GM12878 (cell line): ENCODE measurements around the gene BAAT. TPM values are rescaled to one million over a fixed set of nuclear protein-coding genes. Genes with fewer than 3 reads are reported as not detected.

Experiments used
- CBFB ChIP-seq: IDR thresholded peaks from 2 replicates; pipeline ENCODE4 v1.6.1; 2016; ENCODE audit warnings: antibody characterized with exemption, low read depth
- CHD1 ChIP-seq: IDR thresholded peaks from 2 replicates; pipeline ENCODE4 v1.6.1; 2012; ENCODE audit warnings: low read depth, low read length, improper control_type of control experiment
- ESRRA ChIP-seq: IDR thresholded peaks from 2 replicates; pipeline ENCODE4 v1.6.1; 2012; ENCODE audit warnings: mild to moderate bottlenecking, low read length, improper control_type of control experiment
- FOXK2 ChIP-seq: fragments of 450-650 bp; IDR thresholded peaks from 2 replicates; pipeline ENCODE4 v1.6.1; 2017; ENCODE audit warnings: mild to moderate bottlenecking, moderate library complexity
- KAT2A ChIP-seq: conservative IDR thresholded peaks from 2 replicates; pipeline ENCODE4 v1.6.1; 2011; ENCODE audit warnings: low read depth, low read length; ENCODE audit not compliant: control insufficient read depth
- NFIC ChIP-seq: IDR thresholded peaks from 2 replicates; pipeline ENCODE4 v1.6.1; 2012; ENCODE audit warnings: low read depth, mild to moderate bottlenecking, inconsistent platforms, low read length, moderate library complexity
- NFXL1 ChIP-seq: fragments of 450-650 bp; IDR thresholded peaks from 2 replicates; pipeline ENCODE4 v1.6.1; 2017; ENCODE audit warnings: antibody characterized with exemption, mild to moderate bottlenecking, borderline replicate concordance
- polyA plus RNA-seq, 11 experiments: library from polyadenylated mRNA; depleted of rRNA in 4 of 11; unstranded in 6 of 11; stranded (reverse) in 5 of 11; fragments of >200 nt; fragmentation: Nextera tagmentation in 4 of 11; fragmentation: Illumina TruSeq in 1 of 11; extraction: Ambion mirVana in 4 of 11; extraction: Trizol in 1 of 11; gene quantifications; 1 replicate in 1 of 11; 2 replicates in 10 of 11; pipeline versions ENCODE4 v1.2.1 to v1.2.3, GENCODE V29; 2011 to 2016; ENCODE audit warnings: inconsistent platforms in 2 of 11, missing spikeins in 2 of 11, low read depth in 1 of 11
- total RNA-seq, 4 experiments: library from RNA; depleted of rRNA in 3 of 4; stranded (reverse); fragments of >200 nt in 3 of 4; fragmentation: Illumina TruSeq in 1 of 4; extraction: Trizol in 1 of 4; gene quantifications; 2 replicates each; pipeline versions ENCODE4 v1.2.1 to v1.2.3, GENCODE V29; 2013 to 2021
- TF ChIP-seq, protein P1 (sequence below): fragments of 450-650 bp; IDR thresholded peaks from 2 replicates; pipeline ENCODE4 v1.6.1; 2017; ENCODE audit warnings: mild to moderate bottlenecking, moderate library complexity
- TF ChIP-seq, protein P2 (sequence below): fragments of 450-650 bp; IDR thresholded peaks from 2 replicates; pipeline ENCODE4 v1.6.1; 2014; ENCODE audit warnings: mild to moderate bottlenecking
- TF ChIP-seq, protein P3 (sequence below): IDR thresholded peaks from 2 replicates; pipeline ENCODE4 v1.6.1; 2011; ENCODE audit warnings: borderline replicate concordance, low read depth, mild to moderate bottlenecking, moderate library complexity, low read length; ENCODE audit not compliant: insufficient read depth, poor library complexity, severe bottlenecking
- TF ChIP-seq, protein P4 (sequence below): fragments of 450-650 bp; IDR thresholded peaks from 2 replicates; pipeline ENCODE4 v1.6.1; 2017; ENCODE audit warnings: mild to moderate bottlenecking, low read depth, inconsistent platforms; ENCODE audit not compliant: poor library complexity, severe bottlenecking
- TF ChIP-seq, protein P5 (sequence below): fragments of 150-350 bp; IDR thresholded peaks from 2 replicates; pipeline ENCODE4 v1.6.1; 2016; ENCODE audit warnings: low read depth, low read length
- TF ChIP-seq, protein P6 (sequence below), 3 experiments: IDR thresholded peaks in 2 of 3; conservative IDR thresholded peaks in 1 of 3; 2 replicates each; pipeline ENCODE4 v1.5.1; 2011; ENCODE audit warnings: low read depth in 3 of 3, low read length in 3 of 3, mild to moderate bottlenecking in 3 of 3, control low read depth in 2 of 3, moderate library complexity in 2 of 3, inconsistent platforms in 1 of 3, mixed read lengths in 1 of 3; ENCODE audit not compliant: control insufficient read depth in 2 of 3, insufficient read depth in 1 of 3; ENCODE audit errors: extremely low read depth in 1 of 3

BAAT gene
- total and polyA plus RNA-seq, 10 of the 15 experiments (the other 5 are each of a cell fraction or from before 2014, with no cell fraction given), result 0.02 to 0.26 (median 0.06) TPM; not detected in 2

DNA sequence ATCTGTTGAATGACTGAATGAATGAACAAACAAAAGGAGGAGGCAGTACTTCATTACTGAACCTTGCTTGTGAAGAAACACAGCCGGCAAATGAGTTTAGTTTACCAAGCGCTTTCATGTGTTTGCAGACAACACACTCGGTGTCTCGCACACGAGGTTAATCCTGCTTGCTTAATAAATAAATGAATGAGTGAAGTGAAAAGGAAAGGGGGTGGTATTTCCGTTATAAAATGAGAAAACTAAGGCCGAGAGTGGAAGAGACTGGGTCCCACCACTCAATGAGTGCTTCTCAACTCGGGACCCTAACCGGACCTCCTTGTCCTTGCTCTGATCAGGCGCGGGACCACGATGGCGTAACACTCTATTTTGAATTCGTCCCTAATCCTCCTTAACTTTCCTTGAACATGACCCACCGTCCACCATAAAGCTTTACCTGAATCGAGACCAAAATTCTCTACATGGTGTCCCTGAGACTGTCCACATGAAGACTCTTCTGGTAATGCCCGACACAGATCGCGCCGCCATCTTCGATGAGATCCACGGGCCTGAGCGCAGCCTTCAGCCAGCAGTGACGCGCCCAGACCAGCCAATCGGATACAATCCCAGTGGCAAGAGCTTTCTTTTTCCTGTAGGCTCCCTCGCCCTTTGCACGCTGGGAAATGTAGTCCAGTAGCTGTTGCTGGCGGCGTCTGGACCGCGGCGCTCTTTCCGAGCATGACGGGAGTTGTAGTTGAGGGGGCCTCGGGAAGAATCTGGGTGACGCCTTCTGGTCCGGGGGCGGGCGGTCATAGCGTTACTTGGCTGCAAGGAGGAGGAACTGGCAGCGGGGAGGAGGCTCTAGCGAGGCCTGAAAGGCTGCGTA, 13.5 kb upstream of the BAAT start, which contains the start of the genes MRPL50 and ZNF189 (continued):
- TF ChIP-seq, protein P1, sequence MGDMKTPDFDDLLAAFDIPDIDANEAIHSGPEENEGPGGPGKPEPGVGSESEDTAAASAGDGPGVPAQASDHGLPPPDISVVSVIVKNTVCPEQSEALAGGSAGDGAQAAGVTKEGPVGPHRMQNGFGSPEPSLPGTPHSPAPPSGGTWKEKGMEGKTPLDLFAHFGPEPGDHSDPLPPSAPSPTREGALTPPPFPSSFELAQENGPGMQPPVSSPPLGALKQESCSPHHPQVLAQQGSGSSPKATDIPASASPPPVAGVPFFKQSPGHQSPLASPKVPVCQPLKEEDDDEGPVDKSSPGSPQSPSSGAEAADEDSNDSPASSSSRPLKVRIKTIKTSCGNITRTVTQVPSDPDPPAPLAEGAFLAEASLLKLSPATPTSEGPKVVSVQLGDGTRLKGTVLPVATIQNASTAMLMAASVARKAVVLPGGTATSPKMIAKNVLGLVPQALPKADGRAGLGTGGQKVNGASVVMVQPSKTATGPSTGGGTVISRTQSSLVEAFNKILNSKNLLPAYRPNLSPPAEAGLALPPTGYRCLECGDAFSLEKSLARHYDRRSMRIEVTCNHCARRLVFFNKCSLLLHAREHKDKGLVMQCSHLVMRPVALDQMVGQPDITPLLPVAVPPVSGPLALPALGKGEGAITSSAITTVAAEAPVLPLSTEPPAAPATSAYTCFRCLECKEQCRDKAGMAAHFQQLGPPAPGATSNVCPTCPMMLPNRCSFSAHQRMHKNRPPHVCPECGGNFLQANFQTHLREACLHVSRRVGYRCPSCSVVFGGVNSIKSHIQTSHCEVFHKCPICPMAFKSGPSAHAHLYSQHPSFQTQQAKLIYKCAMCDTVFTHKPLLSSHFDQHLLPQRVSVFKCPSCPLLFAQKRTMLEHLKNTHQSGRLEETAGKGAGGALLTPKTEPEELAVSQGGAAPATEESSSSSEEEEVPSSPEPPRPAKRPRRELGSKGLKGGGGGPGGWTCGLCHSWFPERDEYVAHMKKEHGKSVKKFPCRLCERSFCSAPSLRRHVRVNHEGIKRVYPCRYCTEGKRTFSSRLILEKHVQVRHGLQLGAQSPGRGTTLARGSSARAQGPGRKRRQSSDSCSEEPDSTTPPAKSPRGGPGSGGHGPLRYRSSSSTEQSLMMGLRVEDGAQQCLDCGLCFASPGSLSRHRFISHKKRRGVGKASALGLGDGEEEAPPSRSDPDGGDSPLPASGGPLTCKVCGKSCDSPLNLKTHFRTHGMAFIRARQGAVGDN, result no peak
- no peak for TF ChIP-seq CHD1
- no peak for TF ChIP-seq ESRRA
- no peak for TF ChIP-seq FOXK2
- TF ChIP-seq NFXL1, result no peak
- TF ChIP-seq, protein P2, sequence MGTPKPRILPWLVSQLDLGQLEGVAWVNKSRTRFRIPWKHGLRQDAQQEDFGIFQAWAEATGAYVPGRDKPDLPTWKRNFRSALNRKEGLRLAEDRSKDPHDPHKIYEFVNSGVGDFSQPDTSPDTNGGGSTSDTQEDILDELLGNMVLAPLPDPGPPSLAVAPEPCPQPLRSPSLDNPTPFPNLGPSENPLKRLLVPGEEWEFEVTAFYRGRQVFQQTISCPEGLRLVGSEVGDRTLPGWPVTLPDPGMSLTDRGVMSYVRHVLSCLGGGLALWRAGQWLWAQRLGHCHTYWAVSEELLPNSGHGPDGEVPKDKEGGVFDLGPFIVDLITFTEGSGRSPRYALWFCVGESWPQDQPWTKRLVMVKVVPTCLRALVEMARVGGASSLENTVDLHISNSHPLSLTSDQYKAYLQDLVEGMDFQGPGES, result no peak
- TF ChIP-seq, protein P3, sequence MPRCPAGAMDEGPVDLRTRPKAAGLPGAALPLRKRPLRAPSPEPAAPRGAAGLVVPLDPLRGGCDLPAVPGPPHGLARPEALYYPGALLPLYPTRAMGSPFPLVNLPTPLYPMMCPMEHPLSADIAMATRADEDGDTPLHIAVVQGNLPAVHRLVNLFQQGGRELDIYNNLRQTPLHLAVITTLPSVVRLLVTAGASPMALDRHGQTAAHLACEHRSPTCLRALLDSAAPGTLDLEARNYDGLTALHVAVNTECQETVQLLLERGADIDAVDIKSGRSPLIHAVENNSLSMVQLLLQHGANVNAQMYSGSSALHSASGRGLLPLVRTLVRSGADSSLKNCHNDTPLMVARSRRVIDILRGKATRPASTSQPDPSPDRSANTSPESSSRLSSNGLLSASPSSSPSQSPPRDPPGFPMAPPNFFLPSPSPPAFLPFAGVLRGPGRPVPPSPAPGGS, result no peak
- no peak for TF ChIP-seq KAT2A
- TF ChIP-seq, protein P4, sequence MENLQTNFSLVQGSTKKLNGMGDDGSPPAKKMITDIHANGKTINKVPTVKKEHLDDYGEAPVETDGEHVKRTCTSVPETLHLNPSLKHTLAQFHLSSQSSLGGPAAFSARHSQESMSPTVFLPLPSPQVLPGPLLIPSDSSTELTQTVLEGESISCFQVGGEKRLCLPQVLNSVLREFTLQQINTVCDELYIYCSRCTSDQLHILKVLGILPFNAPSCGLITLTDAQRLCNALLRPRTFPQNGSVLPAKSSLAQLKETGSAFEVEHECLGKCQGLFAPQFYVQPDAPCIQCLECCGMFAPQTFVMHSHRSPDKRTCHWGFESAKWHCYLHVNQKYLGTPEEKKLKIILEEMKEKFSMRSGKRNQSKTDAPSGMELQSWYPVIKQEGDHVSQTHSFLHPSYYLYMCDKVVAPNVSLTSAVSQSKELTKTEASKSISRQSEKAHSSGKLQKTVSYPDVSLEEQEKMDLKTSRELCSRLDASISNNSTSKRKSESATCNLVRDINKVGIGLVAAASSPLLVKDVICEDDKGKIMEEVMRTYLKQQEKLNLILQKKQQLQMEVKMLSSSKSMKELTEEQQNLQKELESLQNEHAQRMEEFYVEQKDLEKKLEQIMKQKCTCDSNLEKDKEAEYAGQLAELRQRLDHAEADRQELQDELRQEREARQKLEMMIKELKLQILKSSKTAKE, result no peak
- TF ChIP-seq CBFB, result no peak
- TF ChIP-seq, protein P5, sequence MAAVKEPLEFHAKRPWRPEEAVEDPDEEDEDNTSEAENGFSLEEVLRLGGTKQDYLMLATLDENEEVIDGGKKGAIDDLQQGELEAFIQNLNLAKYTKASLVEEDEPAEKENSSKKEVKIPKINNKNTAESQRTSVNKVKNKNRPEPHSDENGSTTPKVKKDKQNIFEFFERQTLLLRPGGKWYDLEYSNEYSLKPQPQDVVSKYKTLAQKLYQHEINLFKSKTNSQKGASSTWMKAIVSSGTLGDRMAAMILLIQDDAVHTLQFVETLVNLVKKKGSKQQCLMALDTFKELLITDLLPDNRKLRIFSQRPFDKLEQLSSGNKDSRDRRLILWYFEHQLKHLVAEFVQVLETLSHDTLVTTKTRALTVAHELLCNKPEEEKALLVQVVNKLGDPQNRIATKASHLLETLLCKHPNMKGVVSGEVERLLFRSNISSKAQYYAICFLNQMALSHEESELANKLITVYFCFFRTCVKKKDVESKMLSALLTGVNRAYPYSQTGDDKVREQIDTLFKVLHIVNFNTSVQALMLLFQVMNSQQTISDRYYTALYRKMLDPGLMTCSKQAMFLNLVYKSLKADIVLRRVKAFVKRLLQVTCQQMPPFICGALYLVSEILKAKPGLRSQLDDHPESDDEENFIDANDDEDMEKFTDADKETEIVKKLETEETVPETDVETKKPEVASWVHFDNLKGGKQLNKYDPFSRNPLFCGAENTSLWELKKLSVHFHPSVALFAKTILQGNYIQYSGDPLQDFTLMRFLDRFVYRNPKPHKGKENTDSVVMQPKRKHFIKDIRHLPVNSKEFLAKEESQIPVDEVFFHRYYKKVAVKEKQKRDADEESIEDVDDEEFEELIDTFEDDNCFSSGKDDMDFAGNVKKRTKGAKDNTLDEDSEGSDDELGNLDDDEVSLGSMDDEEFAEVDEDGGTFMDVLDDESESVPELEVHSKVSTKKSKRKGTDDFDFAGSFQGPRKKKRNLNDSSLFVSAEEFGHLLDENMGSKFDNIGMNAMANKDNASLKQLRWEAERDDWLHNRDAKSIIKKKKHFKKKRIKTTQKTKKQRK, result no peak
- TF ChIP-seq NFIC, result no peak
- TF ChIP-seq, protein P6, sequence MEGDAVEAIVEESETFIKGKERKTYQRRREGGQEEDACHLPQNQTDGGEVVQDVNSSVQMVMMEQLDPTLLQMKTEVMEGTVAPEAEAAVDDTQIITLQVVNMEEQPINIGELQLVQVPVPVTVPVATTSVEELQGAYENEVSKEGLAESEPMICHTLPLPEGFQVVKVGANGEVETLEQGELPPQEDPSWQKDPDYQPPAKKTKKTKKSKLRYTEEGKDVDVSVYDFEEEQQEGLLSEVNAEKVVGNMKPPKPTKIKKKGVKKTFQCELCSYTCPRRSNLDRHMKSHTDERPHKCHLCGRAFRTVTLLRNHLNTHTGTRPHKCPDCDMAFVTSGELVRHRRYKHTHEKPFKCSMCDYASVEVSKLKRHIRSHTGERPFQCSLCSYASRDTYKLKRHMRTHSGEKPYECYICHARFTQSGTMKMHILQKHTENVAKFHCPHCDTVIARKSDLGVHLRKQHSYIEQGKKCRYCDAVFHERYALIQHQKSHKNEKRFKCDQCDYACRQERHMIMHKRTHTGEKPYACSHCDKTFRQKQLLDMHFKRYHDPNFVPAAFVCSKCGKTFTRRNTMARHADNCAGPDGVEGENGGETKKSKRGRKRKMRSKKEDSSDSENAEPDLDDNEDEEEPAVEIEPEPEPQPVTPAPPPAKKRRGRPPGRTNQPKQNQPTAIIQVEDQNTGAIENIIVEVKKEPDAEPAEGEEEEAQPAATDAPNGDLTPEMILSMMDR (IDR thresholded peaks at IDR 0.05 in 2 of 3, conservative IDR thresholded peaks at IDR 0.05 in 1 of 3; ENCODE audit: control insufficient read depth in 2 of 3, extremely low read depth in 1 of 3, insufficient read depth in 1 of 3, low read depth in 3 of 3, low read length in 3 of 3), result no peak
